Aorta (tissue), 5 donors: ENCODE measurements around the gene AMOTL1. TPM values are rescaled to one million over a fixed set of nuclear protein-coding genes. Genes with fewer than 3 reads are reported as not detected.

Experiments
- ATAC-seq: fragments of 200-7000 bp; cut with Tn5 transposase; one replicate; pipeline ENCODE4 v1.9.1; 2022; ENCODE audit warnings: moderate library complexity; ENCODE audit not compliant: low FRiP score
- DNase-seq, 2 donors: peaks; one replicate each; pipeline ENCODE4 v3.0.0-alpha.2; 2020
- H3K27ac ChIP-seq, 2 donors: one replicate each; pipeline ENCODE4 v1.5.1; 2013; ENCODE audit warnings: low read length in 2 of 2, mild to moderate bottlenecking in 2 of 2, moderate library complexity in 2 of 2, control low read depth in 1 of 2, inconsistent platforms in 1 of 2, low read depth in 1 of 2
- H3K27me3 ChIP-seq, 2 donors: one replicate each; pipeline ENCODE4 v1.6.1; 2013; ENCODE audit warnings: control low read depth in 1 of 2, low read length in 1 of 2, mild to moderate bottlenecking in 1 of 2, moderate library complexity in 1 of 2; ENCODE audit not compliant: insufficient read depth in 2 of 2, control insufficient read depth in 1 of 2
- H3K36me3 ChIP-seq, 2 donors: one replicate each; pipeline ENCODE4 v1.6.1; 2013; ENCODE audit warnings: control low read depth in 1 of 2, low read length in 1 of 2, mild to moderate bottlenecking in 1 of 2; ENCODE audit not compliant: insufficient read depth in 2 of 2, control insufficient read depth in 1 of 2
- H3K4me1 ChIP-seq, 2 donors: one replicate each; pipeline ENCODE4 v1.6.1; 2013; ENCODE audit warnings: low read length in 2 of 2, control low read depth in 1 of 2, mild to moderate bottlenecking in 1 of 2, moderate library complexity in 1 of 2; ENCODE audit not compliant: insufficient read depth in 2 of 2, control insufficient read depth in 1 of 2
- H3K4me3 ChIP-seq, 2 donors: one replicate each; pipeline ENCODE4 v1.5.1; 2013; ENCODE audit warnings: low read length in 2 of 2, control low read depth in 1 of 2, mild to moderate bottlenecking in 1 of 2
- H3K9me3 ChIP-seq: one replicate; pipeline ENCODE4 v1.6.1; 2013; ENCODE audit warnings: mild to moderate bottlenecking, low read length; ENCODE audit not compliant: control insufficient read depth
- WGBS, 2 donors: extraction: QIAGEN DNeasy Blood & Tissue Kit; methylation state at CpG; one replicate each; pipeline ENCODE4 v1.1.7; 2013; 5-methylcytosine and 5-hydroxymethylcytosine counted together
- intact Hi-C, 2 donors: fragments of 100-400 bp; cut with DNase I; formaldehyde crosslinking; loops; one replicate each; pipeline versions ENCODE4 v1.14.2 to v1.15.0; 2022
- long read RNA-seq, 2 donors: library from polyadenylated mRNA; unstranded; transcript quantifications; one replicate each; pipeline ENCODE4 v2.0.0, GENCODE V29; 2020 to 2021
- polyA plus RNA-seq, 2 donors: library from polyadenylated mRNA; stranded (reverse); fragments of 200-250 nt; gene quantifications; one replicate each; pipeline ENCODE4 v1.2.3, GENCODE V29; 2013
- total RNA-seq, 2 donors: library from RNA; stranded (reverse); fragmentation: NEBNext Ultra II Directional; extraction: Animal tissue kit (Norgen Biotek cat#: 25700); gene quantifications; one replicate each; pipeline ENCODE4 v1.2.1, GENCODE V29; 2021
- donor health status: healthy with polysubstance abuse.
- donor health status: Bipolar disorder and iron deficiency.
- donor health status: DM: no; HTN: no; CAD: no.
- donor health status: DM: no; HTN: no; CAD: no.
- donor health status: DM: yes; HTN: yes; CAD: no.

The AMOTL1 gene
- total RNA-seq (10 to 100 TPM; 66.2 to 78.5 TPM), polyA plus RNA-seq (10 to 100 TPM; 12.5 to 13.0 TPM)
- long read RNA-seq, donor 1, full-length matches to known transcripts: 14 of 113 reads
- long read RNA-seq, donor 1, partial matches to known transcripts: 45 of 113 reads
- long read RNA-seq, donor 1, other reads (novel, unspliced or antisense): 54 of 113 reads
- long read RNA-seq, donor 2, full-length matches to known transcripts: 4 of 45 reads
- long read RNA-seq, donor 2, partial matches to known transcripts: 14 of 45 reads
- long read RNA-seq, donor 2, other reads (novel, unspliced or antisense): 27 of 45 reads

- intact Hi-C loops: loop anchor here in 1 of 2 donors (10.0 kb wide), 1 partner anchor 143 kb away; no protein-coding TSS in a partner anchor
- WGBS, 2 donors: 3 to 4% methylated on average over 52 to 57 of the region's 57 CpGs
- no peaks in the 10 kb centered on the region for H3K9me3 ChIP-seq
- peak; percentile 95 to 98 for DNase-seq
- H3K27me3 ChIP-seq: no peaks in the 10 kb centered on the region
- ATAC-seq: peak; percentile 95
- H3K4me3 ChIP-seq: peak within 1 kb of the TSS; percentile 78 to 99
- H3K27ac ChIP-seq: peak within 1 kb of the TSS; percentile 68 to 86
- H3K36me3 ChIP-seq: no peaks in the 10 kb centered on the region
- peaks cover 0 to 7% of the 10 kb centered on the region in 2 donors for H3K4me1 ChIP-seq
Observed at GRCh38 chr11:94767701-94768601, at the start of gene AMOTL1. AMOTL1 (plus strand) TSS chr11:94768356; CDS start chr11:94768512, 156 bp downstream.

- WGBS, 2 donors: 19 to 24% methylated on average over 3 of the region's 3 CpGs
- no peak overlapping the region for H3K4me3 ChIP-seq
- intact Hi-C loops: no loop called here
- no peaks in the 10 kb centered on the region for H3K27me3 ChIP-seq
- H3K9me3 ChIP-seq: no peaks in the 10 kb centered on the region
- no peaks in the 10 kb centered on the region for H3K4me1 ChIP-seq
- no peak overlapping the region for H3K27ac ChIP-seq
- DNase-seq (no peak), ATAC-seq (no peak)
- no peaks in the 10 kb centered on the region for H3K36me3 ChIP-seq
Observed at GRCh38 chr11:94719876-94720275, 48.3 kb upstream of the AMOTL1 start.

DNA sequence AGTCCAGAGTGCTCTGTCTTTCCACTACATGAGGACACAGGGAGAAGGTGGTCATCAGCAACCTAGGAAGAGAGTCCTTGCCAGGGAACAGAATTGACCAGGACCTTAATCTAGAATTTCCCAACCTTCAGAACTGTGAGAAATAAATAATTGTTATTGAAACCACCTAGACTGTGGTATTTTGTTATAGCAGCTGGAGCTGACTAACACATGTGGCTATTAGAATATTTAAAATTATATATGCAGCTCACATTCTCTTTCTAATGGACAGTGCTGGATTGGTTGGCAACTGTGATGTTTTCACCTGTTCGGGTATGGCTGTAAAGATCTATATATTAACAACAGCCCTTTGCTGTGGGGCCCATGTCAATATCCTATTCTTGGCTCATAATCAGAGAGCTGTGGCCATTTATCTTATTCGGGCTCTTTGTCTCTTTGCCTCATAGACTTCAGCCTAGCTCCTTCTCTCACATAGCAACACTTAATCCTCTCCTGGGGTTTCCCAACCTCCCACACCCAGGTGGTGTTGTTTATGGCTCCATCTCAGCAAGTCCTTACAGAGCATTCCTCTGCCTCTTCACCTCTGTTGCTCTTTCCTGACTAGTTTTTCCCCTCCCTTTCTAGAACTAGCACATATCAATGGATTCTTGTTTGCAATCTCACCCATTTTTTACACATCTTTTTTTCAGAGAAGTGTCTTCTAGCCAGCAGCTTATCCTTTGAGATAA lies 46.4 kb upstream of the AMOTL1 start:
- intact Hi-C loops: no loop called here
- DNase-seq (no peak), ATAC-seq (no peak)
- Histone ChIP-seq H3K27ac (no peak overlapping the region), H3K36me3 (no peaks in the 10 kb centered on the region), H3K9me3 (no peaks in the 10 kb centered on the region), H3K4me1 (no peaks in the 10 kb centered on the region), H3K4me3 (no peak overlapping the region), H3K27me3 (no peaks in the 10 kb centered on the region)
- WGBS, 2 donors: 87 to 89% methylated on average over 2 of the region's 2 CpGs

- intact Hi-C loops: no loop called here
- DNase-seq (no peak), ATAC-seq (no peak)
- Histone ChIP-seq H3K36me3 (no peaks in the 10 kb centered on the region), H3K9me3 (no peaks in the 10 kb centered on the region), H3K4me1 (no peaks in the 10 kb centered on the region), H3K27me3 (no peaks in the 10 kb centered on the region), H3K4me3 (no peak overlapping the region), H3K27ac (no peak overlapping the region)
- 91 to 94% methylated on average over 1 of the region's 1 CpG for WGBS, 2 donors
Observed at GRCh38 chr11:94722735-94723134, 45.4 kb upstream of the AMOTL1 start.

DNA sequence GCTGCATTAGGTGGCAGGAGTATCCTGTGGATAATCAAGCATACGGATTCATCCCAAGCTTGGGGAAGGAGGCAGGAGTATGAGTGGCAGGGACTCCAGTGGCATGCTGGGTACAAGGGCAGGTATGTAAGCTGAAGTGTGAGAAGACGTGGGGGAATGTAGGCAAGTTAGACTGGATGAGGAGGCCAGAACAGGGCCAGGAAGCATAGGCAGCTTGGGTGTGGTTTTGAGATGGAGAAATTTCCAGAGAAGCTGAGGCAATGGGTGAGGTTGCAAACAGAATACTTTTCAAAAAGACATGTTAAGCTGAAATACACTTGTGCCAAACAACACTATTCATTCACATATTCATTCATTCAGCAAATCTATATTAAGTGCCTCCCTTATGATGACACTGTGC lies 43.1 kb upstream of the AMOTL1 start:
- H3K9me3 ChIP-seq: no peaks in the 10 kb centered on the region
- H3K36me3 ChIP-seq: no peaks in the 10 kb centered on the region
- no peaks in the 10 kb centered on the region for H3K27me3 ChIP-seq
- H3K27ac ChIP-seq: no peak overlapping the region
- 89 to 90% methylated on average over 2 of the region's 2 CpGs for WGBS, 2 donors
- DNase-seq (no peak), ATAC-seq (no peak)
- H3K4me1 ChIP-seq: no peaks in the 10 kb centered on the region
- no peak overlapping the region for H3K4me3 ChIP-seq
- intact Hi-C loops: no loop called here

GRCh38 chr11:94727819-94728218 lies 40.3 kb upstream of the AMOTL1 start:
- no peak for DNase-seq
- 96 to 100% methylated on average over 2 of the region's 2 CpGs for WGBS, 2 donors
- intact Hi-C loops: no loop called here

GRCh38 chr11:94728541-94728940 lies 39.6 kb upstream of the AMOTL1 start:
- Histone ChIP-seq H3K9me3 (no peaks in the 10 kb centered on the region), H3K4me1 (no peaks in the 10 kb centered on the region), H3K27me3 (no peaks in the 10 kb centered on the region), H3K4me3 (no peak overlapping the region), H3K36me3 (no peaks in the 10 kb centered on the region), H3K27ac (no peak overlapping the region)
- ATAC-seq: no peak
- intact Hi-C loops: no loop called here
- WGBS, 2 donors: 64 to 65% methylated on average over 1 of the region's 1 CpG
- DNase-seq: no peak

More at GRCh38 chr11:94727819-94728218, 40.3 kb upstream of the AMOTL1 start:
- ATAC-seq: no peak
- H3K4me3 ChIP-seq: no peak overlapping the region
- H3K27me3 ChIP-seq: no peaks in the 10 kb centered on the region
- no peaks in the 10 kb centered on the region for H3K4me1 ChIP-seq
- no peaks in the 10 kb centered on the region for H3K36me3 ChIP-seq
- H3K27ac ChIP-seq: no peak overlapping the region
- H3K9me3 ChIP-seq: no peaks in the 10 kb centered on the region

GRCh38 chr11:94728966-94729751 lies 39.0 kb upstream of the AMOTL1 start:
- DNase-seq (no peak), ATAC-seq (no peak)
- no peak overlapping the region for H3K4me3 ChIP-seq
- no peaks in the 10 kb centered on the region for H3K9me3 ChIP-seq
- no peak overlapping the region for H3K27ac ChIP-seq
- no peaks in the 10 kb centered on the region for H3K4me1 ChIP-seq
- intact Hi-C loops: no loop called here
- H3K27me3 ChIP-seq: no peaks in the 10 kb centered on the region
- H3K36me3 ChIP-seq: no peaks in the 10 kb centered on the region
- WGBS, 2 donors: 92 to 94% methylated on average over 7 of the region's 7 CpGs
